GM18505 (cell line): ENCODE results near the gene HOXB7.

Experiments used
- ATAC-seq: cut with Tn5 transposase; IDR thresholded peaks from one replicate; pipeline ENCODE4 v1.9.1; 2021; ENCODE audit not compliant: unreplicated experiment
- POLR2A ChIP-seq: IDR thresholded peaks from 4 replicates; pipeline ENCODE4 v1.6.1; 2011; ENCODE audit warnings: borderline replicate concordance; ENCODE audit not compliant: insufficient read depth, insufficient read length; ENCODE audit errors: extremely low read depth

Gene HOXB7

DNA sequence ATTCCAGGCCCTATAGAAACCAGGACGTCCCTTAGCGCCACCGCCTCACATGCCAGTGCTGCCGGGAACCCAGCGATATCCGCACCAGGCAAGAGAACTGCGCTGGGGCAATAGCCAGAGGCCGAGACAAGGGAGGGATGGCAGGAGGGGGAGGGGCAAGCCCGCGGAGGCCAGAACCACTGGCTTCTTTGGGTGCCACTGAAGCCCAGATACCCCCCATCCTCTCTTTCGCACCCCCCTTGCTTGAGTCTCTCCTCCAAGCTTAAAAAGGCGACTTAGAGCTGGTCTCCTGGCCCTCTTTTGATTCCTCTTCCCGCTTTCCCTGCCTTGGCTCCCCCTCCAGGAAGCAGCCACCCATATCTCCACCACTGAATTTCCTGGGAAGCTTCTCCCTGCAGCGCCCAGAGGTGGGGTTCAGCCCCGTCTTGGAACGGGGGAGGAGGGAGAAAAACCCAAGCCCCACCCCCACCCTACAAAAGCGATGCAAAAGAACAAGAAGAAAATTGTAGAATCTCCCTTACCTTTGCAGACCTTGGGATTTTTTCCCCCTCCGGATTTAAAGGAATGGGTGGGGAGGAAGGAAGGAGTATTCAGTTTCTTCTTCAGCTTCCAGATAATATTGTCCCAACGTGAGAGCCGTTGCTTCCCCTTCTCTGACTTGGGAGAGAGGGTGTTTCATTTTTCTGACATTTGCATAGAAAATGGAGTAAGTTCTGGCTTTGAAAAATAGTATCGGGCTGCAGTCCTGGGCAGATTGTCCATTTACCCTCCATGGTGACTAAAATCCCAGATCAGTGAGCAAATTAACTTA, 6.7 kb downstream of the HOXB7 start:
- ATAC-seq, result no peak
- no peak for TF ChIP-seq POLR2A

DNA sequence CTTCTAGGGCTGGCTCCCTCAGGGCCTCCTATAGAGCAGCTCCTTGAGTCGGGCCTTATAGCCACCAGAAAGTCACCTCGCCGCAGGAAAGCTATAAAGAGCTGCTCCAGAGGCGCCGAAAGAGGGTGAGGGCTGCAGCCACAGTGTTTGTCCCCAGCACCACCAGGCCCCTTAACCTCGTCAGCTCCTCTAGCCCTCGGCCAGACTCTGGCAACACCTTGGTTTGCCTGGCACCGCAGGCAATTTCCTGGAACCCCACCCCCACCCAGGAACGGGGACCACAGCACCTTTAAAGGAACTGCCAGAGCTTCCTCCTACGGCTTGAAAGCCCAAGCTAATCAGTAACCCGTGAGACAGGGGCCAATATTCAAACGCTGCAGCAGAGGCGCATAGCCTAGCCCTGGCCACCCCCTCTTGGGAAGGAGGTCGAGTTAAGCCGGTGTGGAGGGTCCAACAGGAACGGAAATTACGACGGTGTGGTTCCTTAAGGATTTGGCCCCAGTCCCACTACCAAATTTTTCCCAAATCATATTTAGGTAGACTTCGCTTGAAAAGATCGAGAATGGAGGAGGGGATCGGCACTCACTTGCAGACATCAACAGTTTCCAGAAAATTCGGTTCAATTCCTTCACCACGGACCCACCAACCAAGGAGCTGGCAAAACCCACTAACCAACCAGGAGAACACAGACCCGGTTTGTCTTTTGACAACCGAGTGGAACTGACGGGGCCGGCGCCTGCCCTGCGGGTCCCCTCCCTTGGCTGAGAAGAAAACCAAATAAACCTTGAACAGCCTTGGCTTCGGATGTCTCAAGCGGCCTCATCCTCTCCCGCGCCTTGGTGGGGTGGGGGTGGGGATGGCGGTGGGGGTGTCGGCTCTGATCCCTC, 9.0 kb downstream of the HOXB7 start:
- TF ChIP-seq POLR2A, result no peak

DNA sequence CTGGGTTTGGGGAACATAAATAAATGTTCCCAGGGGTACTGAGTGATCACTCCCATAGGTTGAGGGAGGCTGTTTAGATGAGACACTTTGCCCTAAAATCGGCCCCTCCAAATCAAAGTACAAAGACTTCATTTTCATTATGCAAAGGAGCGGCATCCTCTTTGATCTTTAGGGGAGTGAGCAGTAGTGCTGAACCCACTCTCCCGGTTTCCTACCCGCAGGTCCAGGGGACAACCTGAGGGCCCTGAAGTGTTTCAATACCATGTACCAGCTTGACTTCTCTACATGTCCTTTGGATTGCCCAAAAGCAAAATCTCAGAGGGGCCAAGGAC, 9.6 kb downstream of the HOXB7 start:
- no peak for ATAC-seq
- no peak for TF ChIP-seq POLR2A

More for the DNA sequence above, 9.0 kb downstream of the HOXB7 start:
- ATAC-seq, result no peak

GRCh38 chr17:48600244-48601098, 10.3 kb downstream of the HOXB7 start:
- TF ChIP-seq POLR2A, result no peak
- ATAC-seq, result no peak

- no peak for TF ChIP-seq POLR2A
- no peak for ATAC-seq
Observed at GRCh38 chr17:48599354-48599753, 11.5 kb downstream of the HOXB7 start.

- TF ChIP-seq POLR2A, result no peak
- no peak for ATAC-seq
Observed at GRCh38 chr17:48598736-48599135, 12.1 kb downstream of the HOXB7 start.

- no peak for TF ChIP-seq POLR2A
Observed at GRCh38 chr17:48597778-48598631, 12.8 kb downstream of the HOXB7 start.

DNA sequence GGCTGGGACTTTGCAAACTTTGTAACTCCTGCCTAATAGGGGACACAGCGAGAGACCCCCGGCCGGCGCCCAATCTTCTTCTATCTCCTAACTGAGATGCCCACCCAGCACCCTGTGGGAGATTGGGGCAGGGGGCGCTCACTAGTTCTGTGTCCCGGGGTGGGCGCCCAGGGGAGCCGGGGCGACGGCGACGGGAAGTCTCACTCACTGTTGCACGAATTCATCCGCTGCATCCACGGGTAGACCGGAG, 13.4 kb downstream of the HOXB7 start:
- ATAC-seq, result no peak
- no peak for TF ChIP-seq POLR2A

More at GRCh38 chr17:48597778-48598631, 12.8 kb downstream of the HOXB7 start:
- ATAC-seq, result no peak

DNA sequence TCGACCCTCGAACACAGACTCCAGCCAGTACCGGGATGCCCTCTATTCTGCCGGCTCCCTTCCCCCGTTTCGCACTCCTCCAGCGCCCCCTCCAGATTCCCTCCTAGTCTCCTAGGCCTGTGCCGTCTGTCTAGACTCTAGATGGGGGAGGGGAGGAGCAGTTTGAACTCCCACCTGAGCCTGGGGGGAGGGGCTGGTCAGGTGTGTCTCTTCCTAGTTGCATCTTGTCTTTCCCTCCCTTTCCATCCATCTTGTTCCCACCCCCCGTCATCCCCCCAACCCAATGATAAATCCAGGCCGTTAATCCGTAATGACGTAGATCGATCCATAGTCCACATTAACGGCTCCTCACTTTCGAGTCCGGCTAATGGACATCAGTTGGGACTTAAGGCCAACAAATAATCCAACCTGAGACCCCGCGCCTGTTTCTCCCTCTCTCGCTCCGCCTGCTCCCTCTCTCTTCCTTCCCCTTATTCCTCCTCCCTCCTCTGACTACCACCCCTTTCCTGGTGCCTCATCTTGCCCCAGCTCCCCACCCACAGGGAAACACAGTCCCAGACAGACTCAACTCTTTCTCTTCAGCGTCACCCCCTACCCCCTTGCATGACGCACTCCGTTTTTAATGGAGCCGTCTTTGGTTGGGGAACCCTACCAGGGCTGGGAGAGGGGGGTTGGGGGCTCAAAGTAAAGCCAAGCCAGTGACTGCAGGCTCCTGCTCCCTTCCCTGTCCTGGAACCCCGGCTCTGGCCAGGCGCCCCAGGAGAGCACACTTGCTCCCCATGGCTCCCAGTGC, 13.9 kb downstream of the HOXB7 start:
- ATAC-seq, result no peak
- no peak for TF ChIP-seq POLR2A

GRCh38 chr17:48596000-48596734, 14.7 kb downstream of the HOXB7 start:
- no peak for ATAC-seq
- TF ChIP-seq POLR2A, result no peak

- no peak for ATAC-seq
- TF ChIP-seq POLR2A, result no peak
Observed at GRCh38 chr17:48595278-48595999, 15.4 kb downstream of the HOXB7 start.
